Renal cortical epithelial cell (primary cell): ENCODE results near the gene NACA. TPM values are rescaled to one million over a fixed set of nuclear protein-coding genes. Genes with fewer than 3 reads are reported as not detected.
"Not testable (repeated sequence)": the region's sequence is repeated elsewhere in the genome, so short reads cannot be mapped to it uniquely, and the experiment has no call there.

Source experiments
- DNase-seq: peaks from one replicate; pipeline ENCODE4 v3.0.0-alpha.2; 2011; ENCODE audit warnings: low read depth
- total RNA-seq: library from RNA; depleted of rRNA; stranded (reverse); fragments of >200 nt; gene quantifications from 2 replicates; pipeline ENCODE4 v1.2.3, GENCODE V29; 2014

The NACA gene
- total RNA-seq: 1,165 and 1,223 TPM in 2 replicates

DNA sequence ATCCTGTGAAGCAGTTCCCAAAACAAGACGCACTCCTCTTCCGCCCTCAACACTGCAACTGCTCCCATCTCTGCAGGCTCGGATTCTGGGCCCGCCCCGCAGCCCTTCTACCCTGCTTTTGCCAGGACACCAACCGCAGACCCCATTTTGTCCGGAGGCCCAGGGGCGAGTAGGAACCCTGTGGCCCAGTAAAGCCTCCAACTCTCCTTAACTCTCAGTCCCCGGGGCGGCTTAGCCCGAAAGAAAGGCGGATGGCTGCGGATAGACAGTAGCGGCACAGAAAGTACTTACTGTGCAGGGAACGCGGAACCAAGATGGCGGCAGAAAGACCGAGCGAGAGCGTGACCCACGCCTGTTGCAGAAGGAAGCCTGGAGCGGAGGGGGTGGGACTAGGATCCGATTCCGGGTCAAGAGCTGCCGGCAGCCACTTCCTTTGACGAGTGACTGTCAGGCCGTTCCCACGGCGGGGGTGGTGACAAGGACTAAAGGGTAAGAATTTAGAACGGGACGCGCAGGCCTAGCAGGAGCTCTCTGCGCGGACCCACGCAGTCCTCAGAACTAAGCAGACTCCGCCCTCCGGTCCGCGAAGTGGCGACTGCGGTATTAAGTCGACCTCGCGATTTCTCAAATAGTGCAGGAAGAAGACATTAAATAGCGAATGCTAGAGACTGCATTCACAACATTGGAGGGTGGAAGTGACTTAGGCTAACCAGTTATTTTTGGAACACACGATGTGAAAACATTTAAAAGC, at the start of gene NACA:
Gene NACA, minus strand, starts transcription at position 328 of the 751 bp plus-strand sequence. CDS start 778 bp downstream, outside the sequence.
- peak; percentile 94 for DNase-seq

DNA sequence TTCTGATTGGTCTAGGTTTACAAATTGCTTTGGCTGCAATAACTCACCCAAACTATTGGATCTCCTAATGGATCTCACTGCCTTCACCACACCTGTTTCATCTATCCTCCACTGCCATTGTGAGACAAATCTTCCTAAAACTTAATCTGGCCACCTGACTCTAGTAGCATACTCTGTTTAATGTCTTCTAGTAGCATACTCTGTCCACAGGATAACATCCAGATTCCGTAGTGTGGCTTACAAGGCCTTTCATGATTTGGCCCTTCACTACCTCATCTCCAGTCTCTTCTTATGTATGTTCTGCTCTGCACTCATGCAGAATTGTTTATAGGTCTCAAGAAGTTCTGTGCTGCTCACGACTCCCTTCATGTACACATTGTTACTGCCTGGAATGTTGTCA, 48.0 kb upstream of the NACA start:
- no peak for DNase-seq

DNA sequence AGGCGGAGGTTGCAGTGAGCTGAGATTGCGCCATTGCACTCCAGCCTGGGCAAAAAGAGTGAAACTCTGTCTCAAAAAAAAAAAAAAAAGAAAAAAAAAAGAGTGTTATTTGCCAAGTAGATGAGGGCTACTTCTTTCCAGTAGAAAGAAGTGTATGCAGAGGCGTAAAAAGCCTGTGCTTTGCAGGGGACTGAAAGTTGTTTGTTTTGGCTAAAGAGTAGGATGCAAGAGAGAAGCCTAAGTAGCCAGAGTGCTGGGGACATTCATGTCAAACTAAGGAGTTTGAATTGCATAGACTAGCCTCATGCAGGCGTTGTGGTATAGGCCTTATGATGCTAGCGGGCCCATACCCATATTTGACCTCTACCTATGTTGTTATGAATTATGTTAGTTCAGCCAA, 47.5 kb upstream of the NACA start:
- DNase-seq: no peak

DNA sequence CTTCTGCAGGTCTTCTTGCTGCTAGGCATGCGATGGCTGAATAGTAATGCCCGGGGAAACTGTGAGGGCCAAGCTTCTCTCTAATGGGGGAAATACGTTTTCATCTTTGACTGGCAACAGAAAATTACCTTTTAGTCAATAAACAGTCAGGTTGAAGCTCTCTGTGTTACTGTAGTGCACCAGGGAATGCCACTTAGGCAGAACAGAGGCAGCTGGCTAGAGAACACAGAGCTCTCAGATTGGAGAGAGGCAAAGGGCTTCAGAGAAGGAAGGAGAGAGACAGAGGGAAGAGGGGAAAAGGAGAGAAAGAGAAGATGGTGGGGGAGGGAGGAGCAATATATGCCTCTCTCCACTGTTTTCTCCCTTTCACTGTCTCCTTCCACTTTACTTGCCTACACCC, 44.8 kb upstream of the NACA start:
- no peak for DNase-seq

DNA sequence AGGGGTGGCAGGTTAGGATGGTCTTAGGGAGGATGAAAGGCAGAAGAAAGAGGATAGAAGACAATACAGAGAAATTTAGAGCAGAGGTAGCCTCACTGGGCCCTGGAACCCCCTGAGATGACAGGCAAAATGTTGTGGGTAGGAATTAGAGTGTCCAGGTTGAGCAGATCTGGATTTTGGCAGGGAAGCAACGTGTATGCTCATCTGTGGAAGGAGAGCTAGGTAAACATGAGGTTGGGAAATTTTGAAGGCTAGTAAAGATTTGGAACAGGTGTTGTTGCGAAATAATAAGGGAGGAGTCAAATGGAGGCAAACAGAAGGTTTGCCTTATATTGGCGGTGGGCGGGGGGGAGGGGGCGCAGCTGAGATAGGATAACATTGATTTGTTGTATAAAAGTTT, 43.3 kb upstream of the NACA start:
- DNase-seq: no peak

DNA sequence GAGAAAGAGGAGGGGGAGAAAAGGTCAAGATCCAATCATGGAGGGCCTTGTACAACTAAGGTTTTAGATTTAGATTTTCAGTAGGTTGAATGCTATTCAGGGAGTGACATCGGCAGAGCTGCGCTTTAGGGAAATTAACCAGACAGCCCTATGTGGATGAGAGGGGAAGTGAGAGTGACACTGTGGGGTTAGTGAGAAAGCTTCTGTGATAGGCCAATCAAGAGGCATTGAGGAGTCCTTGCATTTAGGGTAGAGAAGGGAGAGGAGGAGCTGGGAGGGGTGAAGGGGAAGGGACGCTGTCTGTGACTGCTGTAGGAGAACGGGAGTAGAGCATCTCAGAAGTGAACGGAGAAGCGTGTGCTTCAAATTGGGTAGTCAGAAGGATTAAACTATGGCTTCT, 41.4 kb upstream of the NACA start:
- DNase-seq: no peak

DNA sequence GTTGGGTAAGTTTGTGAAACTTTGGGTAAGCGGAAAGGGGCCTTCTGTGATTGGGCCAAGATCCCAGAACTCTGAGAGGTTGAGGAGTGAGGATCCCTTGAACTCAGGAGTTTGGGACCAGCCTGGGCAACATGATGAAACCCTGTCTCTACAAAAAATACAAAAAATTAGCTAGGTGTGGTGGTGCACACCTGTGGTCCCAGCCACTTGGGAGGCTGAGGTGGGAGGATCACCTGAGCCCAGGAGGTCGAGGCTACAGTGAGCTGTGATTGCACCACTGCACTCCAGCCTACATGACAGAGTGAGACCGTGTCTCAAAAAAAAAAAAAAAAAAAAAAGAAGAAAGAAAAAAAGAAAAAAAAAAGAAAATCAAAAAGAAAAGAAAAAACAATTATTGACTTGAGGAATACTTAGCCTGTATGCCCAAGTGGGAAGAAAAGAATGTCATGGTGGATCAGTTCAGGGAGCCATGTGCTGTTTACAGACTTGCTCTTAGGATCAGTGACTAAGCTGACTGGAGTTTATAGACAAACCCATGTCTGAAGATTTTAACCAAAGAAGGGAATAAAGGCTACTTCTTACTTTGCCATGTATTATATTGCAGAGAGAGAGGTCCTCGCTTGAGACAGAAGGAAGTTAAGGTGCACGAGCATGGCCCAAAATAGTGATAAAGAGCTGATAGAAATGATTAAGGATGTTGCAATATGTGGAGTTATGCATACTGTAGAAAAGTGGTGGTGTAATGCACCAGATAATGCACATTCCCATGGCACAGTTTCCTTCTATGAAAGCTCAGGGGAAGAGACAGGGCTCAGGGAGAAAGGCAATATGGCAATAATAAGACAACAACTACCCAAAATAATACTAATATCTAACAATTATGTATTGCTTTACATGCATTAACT, 38.9 kb upstream of the NACA start:
- peak; percentile 70 for DNase-seq

DNA sequence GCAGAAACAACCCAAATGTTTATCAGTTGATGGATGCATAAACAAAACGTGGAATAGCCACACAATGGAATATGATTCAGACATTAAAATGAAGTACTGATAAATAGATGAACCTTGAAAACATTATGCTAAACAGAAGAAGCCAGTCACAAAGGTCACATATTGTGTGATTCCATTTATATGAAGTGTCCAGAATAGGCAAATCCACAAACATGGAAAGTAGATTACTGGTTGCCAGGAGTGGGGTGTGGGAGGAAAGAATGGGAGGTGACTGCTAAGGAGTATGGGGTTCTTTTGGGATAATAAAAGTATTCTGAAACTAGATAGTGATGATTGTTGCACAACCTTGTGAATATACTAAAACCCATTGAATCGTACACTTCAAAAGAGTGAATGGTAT, 36.7 kb upstream of the NACA start:
- no peak for DNase-seq

DNA sequence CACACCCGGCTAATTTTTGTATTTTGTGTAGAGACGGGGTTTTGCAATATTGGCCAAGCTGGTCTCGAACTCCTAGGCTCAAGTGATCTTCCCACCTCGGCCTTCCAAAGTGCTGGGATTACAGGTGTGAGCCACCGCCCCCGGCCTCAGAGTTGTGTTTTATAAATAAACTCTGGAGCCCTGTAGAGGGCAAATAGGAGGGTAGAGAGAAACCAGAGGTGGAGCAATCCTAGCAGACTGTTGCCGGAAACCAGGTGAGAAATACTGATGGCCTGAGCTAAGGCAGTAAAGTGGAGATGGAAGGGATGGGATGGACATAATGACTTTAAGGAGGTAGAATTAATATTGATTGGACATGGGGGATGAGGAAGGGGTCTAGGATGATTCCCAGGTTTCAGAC, 35.4 kb upstream of the NACA start:
- DNase-seq: no peak

DNA sequence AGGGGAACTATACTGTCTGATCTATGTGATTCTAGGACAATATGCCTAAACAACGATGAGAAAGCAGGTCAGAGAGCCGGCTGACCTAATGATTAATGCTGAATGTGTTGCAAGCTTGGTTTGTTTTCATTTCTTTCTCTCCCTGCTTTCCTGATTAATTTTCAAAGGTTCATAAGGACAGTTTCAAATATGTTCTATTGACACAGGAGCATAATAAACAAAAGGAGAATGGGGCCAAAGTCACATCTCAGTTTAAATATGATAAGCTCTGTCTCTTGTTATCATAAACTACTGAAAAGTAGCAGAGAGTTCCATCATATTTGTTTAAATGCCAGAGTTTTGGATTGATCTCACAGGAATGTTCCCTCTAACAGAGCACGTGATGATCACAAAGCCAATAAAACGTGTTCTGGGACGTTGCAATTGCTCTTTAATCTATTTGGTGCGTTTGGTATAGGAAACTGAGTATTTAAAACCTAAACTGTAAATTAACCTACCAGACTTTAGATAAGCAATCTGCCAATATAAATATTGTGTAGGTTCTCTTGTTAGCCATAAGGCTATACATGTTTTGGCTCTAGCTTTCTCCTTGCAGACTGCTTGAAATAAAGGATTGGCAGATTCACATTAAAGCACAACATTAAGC, 34.3 kb upstream of the NACA start:
- no peak for DNase-seq

DNA sequence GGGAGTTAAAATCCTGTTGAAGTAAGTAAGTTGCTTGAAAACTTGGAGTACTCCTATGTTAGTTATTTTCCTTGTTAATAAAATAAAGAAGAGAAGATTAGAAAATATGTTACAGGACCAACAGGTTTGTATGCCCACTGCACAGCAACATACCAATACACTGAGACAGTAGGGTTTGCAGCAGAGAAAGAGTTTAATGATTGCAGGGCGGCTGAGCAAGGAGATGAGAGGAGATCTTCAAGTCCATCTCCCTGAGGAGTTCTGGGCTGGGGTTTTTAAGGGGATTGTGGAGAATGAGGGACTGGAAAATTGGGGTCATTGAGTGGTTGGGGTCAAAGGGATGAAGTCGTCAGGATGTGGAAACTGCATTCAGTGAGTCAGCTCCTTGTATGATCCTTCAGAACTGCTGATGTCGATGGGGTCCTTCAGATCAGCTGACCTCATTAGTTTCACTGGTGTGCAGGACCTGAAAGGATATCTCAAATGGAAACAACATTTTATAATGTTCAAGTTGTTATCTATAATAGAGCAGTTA, 33.7 kb upstream of the NACA start:
- DNase-seq: no peak

DNA sequence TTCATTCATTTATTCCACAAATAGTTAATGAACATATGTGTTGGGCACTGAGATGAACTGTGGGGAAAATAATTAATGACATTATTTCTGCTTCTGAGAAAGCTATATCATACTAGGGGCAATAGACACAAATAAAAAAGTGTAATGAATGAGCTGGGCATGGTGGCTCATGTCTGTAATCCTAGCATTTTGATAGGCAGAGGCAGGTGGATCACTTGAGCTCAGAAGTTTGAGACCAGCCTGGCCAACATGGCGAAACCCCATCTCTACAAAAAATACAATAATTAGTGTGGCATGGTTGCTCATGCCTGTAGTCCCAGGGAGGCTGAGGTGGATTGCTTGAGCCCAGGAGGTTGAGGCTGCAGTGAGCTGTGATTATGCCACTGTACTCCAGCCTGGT, 32.9 kb upstream of the NACA start:
- not testable (repeated sequence) for DNase-seq

DNA sequence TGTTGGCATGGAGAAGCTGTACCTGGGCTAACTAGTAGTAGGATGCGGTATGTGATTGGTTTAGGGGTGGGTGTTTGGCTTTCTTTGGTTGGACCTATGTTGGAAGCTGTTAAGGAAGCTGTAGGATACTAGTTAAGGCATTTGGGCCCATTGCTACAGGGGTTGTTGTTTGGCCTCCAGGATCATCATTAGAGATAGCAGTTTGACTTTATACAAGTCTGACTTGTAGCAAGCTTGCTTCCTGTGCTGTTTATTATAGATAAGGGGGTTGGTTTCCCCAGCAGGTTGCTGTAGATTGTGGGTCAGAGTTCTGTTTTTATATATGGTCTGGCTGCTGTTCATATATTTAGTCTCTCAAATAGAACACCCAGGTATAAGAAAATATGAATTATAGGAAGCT, 28.5 kb upstream of the NACA start:
- DNase-seq: no peak

DNA sequence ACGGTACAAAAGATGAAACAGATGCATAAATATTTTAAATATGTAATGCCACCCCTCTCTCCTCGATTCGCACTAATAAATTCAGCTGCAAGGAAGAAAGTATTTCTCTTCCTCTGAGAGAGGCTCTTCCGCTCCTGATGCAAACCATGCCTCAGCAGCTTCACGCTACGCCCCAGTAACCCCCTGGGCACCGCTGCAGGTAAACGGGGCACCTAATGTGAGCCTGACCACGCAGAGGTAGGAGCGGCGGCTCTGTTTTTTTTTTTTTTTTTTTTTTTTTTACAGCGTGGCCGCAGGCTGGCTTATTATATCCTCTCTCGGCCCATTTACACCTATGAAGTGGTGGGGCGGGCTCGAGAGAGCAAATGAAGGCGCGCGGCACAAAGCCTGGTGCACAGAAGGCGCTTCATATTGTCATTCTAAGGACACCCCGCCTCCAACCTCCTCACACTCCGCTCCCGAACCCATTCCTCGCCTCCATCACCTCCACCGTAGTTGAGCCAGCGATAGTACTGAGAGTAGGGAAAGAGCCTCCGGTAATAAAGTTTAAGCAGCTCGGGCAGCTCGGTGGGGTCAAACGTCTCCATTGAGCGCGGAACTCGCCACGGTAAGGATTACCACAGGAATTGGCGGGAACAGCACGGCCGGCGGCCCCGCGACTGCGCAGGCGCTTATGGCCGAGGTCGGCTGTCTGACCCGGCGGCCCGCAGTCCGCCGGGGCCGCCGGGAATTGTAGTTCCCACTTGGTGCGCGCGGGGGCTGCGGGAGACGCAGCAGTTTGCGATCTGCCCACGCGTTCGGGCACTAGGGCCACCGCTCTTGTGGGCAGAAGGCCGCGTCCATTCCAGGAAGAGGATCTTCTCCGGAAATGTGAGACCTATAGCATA, 26.9 kb upstream of the NACA start, which contains the start of gene PRIM1:
Gene PRIM1, minus strand, starts transcription at position 612 of the 887 bp plus-strand sequence. Its CDS starts 25 bp downstream, at position 587.
- DNase-seq: peak; percentile 47

DNA sequence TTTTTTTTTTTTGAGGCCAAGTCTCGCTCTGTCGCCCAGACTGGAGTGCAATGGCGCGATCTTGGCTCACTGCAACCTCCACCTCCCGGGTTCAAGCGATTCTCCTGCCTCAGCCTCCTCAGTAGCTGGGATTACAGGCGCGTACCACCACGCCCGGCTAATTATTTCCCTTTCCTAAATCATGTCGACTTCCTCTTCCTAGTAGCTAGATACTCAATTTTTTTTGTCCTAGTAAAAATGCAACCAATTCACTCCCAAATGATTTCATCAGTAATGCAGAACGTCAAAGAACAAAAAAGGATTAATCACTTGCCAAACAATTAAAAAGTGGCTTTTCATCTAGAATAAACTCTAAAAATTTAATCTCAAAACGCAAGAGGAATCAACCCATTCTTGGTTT, 25.5 kb upstream of the NACA start:
- DNase-seq: not testable (repeated sequence)

DNA sequence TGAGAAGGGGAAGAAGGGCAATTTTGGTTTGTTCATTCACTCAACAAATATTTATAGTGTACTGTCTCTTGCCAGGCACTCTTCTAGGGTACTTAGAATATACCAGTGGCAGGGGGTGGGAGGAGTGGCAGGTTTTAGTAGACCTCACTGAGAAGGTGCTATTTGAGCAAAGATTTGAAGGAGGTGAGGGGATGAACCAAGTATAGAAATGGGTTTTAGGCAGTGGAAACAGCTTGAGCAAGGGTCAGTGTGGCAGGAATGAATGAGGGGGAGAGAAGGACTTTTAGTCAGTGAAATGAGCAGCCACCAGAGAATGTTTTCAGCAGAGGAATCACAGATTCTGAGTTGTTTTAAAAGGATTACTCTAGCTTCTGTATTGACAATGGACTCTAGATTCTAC, 24.8 kb upstream of the NACA start:
- no peak for DNase-seq

DNA sequence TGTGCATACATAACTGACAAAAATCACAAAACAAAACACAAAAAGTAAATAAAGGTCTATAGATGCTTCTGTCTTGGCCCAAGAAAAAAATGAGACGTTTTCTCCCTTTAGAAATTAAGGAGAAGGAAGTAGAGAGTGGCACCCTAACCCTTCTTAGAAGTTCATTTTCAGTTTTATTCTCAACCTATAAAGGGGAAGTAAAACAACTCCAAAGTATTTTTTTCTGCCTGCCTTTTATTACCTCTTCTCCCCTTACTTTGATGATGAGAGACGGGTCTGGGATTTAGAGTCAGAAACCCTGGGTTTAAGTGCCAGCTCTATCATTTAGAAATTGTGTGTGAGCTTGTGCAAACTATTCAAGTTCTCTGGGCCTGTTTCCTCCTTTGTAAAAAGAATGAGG, 24.3 kb upstream of the NACA start:
- DNase-seq: no peak

DNA sequence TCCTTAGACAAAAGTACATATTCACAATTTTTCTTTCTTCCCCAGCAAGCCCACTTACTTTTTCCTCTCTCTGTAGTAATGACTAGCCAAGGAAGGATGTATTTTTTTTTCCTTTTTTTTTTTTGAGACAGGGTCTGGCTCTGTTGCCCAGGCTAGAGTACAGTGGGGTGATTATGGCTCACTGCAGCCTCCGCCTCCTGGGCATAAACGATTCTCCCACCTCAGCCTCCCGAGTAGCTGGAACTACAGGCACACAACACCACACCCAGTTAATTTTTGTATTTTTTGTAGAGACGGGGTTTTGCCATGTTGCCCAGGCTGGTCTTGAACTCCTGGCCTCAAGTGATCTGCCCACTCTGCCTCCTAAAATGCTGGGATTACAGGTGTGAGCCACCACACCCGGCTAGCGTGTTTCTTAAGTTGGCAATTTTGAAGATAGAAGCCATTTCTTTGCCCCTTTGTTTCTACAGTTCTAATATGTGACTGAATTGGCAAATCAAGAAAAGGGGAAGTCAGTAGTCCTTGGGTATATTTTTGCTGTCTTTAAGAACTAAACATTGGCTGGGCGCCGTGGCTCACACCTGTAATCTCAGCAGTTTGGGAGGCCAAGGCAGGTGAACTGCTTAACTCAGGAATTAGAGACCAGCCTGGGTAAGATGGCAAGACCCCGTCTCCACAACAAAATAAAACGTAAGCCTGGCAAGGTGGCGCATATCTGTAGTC, 3.2 kb upstream of the NACA start:
- no peak for DNase-seq

DNA sequence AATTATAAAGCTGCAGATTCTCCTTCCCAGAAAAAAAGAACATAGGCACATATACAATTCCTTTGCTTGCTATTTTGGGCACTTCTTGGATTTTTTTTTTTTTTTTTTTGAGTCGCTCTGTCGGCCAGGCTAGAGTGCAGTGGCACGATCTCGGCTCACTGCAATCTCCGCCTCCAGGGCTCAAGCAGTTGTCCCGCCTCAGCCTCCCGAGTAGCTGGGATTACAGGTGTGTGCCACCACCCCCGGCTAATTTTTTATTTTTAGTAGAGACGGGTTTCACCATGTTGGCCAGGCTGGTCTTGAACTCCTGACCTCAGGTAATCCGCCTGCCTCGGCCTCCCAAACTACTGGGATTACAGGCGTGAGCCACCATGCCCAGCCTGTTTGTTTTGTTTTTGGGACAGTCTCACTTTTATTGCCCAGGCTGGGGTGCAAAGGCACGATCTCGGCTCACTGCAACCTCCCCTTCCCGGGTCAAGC, 1.1 kb upstream of the NACA start:
- not testable (repeated sequence) for DNase-seq

DNA sequence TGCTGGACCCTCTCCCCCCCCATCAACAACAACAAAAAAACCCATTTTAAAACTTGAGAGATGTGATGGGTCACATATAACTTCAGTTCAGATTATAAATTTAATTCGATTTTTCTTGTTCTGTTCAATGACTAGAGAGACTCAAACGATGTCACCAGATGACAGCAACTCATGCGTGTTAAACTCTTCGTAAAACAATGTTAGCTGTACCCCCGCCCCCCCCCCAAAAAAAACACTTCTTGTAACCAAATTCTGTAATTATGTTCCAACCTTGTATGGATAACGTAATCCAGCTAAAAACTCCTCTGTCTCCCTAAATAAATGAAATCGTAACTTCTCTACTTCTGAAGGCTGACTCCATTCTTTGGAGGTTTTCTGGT, 614 bp upstream of the NACA start:
- no peak for DNase-seq

DNA sequence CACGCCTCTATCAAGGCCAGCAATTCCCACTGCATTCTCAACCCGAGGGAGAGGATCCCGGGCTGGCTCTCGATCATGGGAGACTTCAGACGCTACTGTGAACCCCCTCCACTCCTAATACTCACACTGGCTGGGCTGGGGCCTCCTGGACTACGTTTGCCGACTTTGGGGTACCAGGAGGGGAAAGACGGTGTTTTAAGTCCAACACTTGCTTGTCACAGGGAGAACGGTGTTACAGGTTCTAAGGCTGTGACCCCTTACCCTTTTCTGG, 463 bp downstream of the NACA start:
- DNase-seq: no peak
